T-cell (primary cell): ENCODE results near the gene COIL. TPM values are rescaled to one million over a fixed set of nuclear protein-coding genes. Genes with fewer than 3 reads are reported as not detected.

Experiments
- ATAC-seq, 4 experiments: fragments of 200-7000 bp in 3 of 4; fragments of 150-1000 bp in 1 of 4; cut with Tn5 transposase; replicated peaks in 1 of 4; 1 replicate in 3 of 4; 2 replicates in 1 of 4; pipeline ENCODE4 v1.10.0; 2021; ENCODE audit warnings: moderate library complexity in 3 of 4, mild to moderate bottlenecking in 2 of 4, moderate number of reproducible peaks in 1 of 4
- CTCF ChIA-PET, 2 donors: fragments of 300-600 bp; sonication (Branson Sonifier 250); formaldehyde crosslinking; loops; one replicate each; lab custom pipeline; 2022; ENCODE audit warnings: antibody characterized with exemption in 2 of 2; lab: Charles Lee
- POLR2A ChIA-PET, 2 donors: fragments of 300-600 bp; sonication (Branson Sonifier 250); formaldehyde crosslinking; loops; one replicate each; lab custom pipeline; 2022; ENCODE audit warnings: antibody characterized with exemption in 2 of 2; lab: Charles Lee
- DNase-seq, 35 experiments: peaks; one replicate each; pipeline versions ENCODE4 v3.0.0 to v3.0.0-alpha.2; 2013 to 2023
- H3K27ac ChIP-seq: one replicate; pipeline ENCODE4 v1.5.1; 2013; ENCODE audit warnings: low read length
- H3K27me3 ChIP-seq, 2 experiments: replicated peaks in 1 of 2; 1 replicate in 1 of 2; 2 replicates in 1 of 2; pipeline versions ENCODE4 v1.6.1 to v1.7.0; 2013; ENCODE audit warnings: low read length in 1 of 2, mixed read lengths in 1 of 2; ENCODE audit not compliant: control insufficient read depth in 2 of 2, insufficient read depth in 2 of 2; ENCODE audit errors: extremely low read depth in 1 of 2
- H3K36me3 ChIP-seq, 2 donors: 1 replicate in 1 of 2; 2 replicates in 1 of 2; pipeline versions ENCODE4 v1.6.1 to v1.7.0; 2013; ENCODE audit warnings: low read length in 1 of 2; ENCODE audit not compliant: control insufficient read depth in 2 of 2, insufficient read depth in 1 of 2; ENCODE audit errors: extremely low read depth in 1 of 2
- H3K4me1 ChIP-seq, 2 experiments: 1 replicate in 1 of 2; 2 replicates in 1 of 2; pipeline versions ENCODE4 v1.6.1 to v1.7.0; 2013; ENCODE audit warnings: low read length in 2 of 2, mixed read lengths in 1 of 2; ENCODE audit not compliant: insufficient read depth in 2 of 2, control insufficient read depth in 1 of 2; ENCODE audit errors: extremely low read depth in 1 of 2
- H3K4me3 ChIP-seq, 2 donors: 1 replicate in 1 of 2; 2 replicates in 1 of 2; pipeline versions ENCODE4 v1.5.1 to v1.7.0; 2013; ENCODE audit warnings: mild to moderate bottlenecking in 2 of 2, low read length in 1 of 2, moderate library complexity in 1 of 2; ENCODE audit not compliant: control insufficient read depth in 1 of 2; ENCODE audit errors: extremely low read depth in 1 of 2
- H3K9me3 ChIP-seq: 2 replicates; pipeline ENCODE4 v1.7.0; 2013
- H3K27ac Mint-ChIP-seq, 2 donors: one replicate each; pipeline ENCODE4 v1.8.0; 2020 to 2021; ENCODE audit warnings: mild to moderate bottlenecking in 2 of 2, mixed read lengths in 2 of 2
- H3K27me3 Mint-ChIP-seq, 2 donors: one replicate each; pipeline ENCODE4 v1.8.0; 2021 to 2022; ENCODE audit warnings: mixed read lengths in 2 of 2
- H3K36me3 Mint-ChIP-seq: one replicate; pipeline ENCODE4 v1.8.0; 2021; ENCODE audit warnings: mixed read lengths
- H3K4me1 Mint-ChIP-seq, 3 donors: one replicate each; pipeline ENCODE4 v1.8.0; 2020 to 2022; ENCODE audit warnings: mixed read lengths in 3 of 3, mild to moderate bottlenecking in 1 of 3
- H3K4me3 Mint-ChIP-seq, 3 donors: one replicate each; pipeline ENCODE4 v1.8.0; 2020 to 2022; ENCODE audit warnings: mild to moderate bottlenecking in 3 of 3, mixed read lengths in 3 of 3, moderate library complexity in 3 of 3
- H3K9me3 Mint-ChIP-seq, 3 donors: one replicate each; pipeline ENCODE4 v1.8.0; 2020 to 2022; ENCODE audit warnings: mixed read lengths in 3 of 3
- WGBS: methylation state at CpG from one replicate; pipeline ENCODE4 v1.1.5; 2013; ENCODE audit warnings: missing lambda C conversion rate; ENCODE audit not compliant: insufficient coverage; 5-methylcytosine and 5-hydroxymethylcytosine counted together
- total RNA-seq, 35 experiments: library from RNA in 6 of 35; stranded (reverse) in 6 of 35; fragments of 120-200 nt in 1 of 35; gene quantifications; one replicate each; pipeline versions ENCODE4 v1.2.1 to v1.2.4 and lab custom pipeline; 2013 to 2026

The COIL gene
- total RNA-seq, 5 donors from 2014 or later (not counting 1 experiment from before 2014, with no cell fraction given) = 14.7 to 19.2 (median 15.7) TPM

DNA sequence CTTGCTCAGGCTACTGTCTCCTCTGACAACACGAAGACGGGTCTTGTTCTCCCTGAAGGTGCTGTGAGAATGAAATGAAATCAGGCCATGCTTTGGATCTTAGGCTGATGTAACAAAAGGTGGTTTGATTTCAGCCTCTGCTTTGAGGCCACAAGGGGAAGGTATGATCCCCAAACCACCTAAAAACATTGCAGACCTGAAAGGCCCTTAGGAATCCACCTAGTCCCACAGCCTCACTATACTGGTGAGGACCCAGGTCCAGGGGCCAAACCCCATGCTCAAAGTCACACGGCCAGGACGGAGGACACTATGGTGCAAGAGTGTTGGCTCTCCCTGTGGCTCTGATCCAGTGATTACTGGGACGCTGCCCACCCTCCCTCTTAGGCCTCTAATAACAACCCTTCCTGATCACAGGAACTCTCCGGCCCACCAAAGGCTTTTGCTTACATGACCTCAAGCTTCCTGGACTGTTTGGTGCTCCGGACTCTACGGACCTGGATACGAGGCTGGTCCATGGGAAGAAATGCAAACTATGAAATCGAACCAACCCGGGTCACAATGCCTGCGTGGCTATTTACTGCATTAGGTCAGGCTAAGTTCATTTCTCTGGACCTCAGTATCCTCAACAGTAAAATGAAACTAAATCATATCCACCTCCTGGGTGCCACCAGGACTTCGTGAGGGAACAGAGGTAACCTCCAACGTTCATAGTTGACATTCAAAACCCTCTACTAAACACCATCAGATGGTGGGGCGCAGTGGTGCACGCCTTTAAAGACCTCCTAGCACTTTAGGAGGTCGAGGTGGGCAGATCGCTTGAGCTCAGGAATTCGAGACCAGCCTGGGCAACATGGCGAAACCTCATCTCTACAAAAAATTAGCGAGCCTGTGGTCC is 48.5 kb downstream of the COIL start:
- Histone ChIP-seq H3K4me1 (peaks cover 14 to 63% of the 10 kb centered on the region in 2 experiments), H3K27ac (peak overlapping the region; percentile 15), H3K36me3 (peaks cover 0 to 16% of the 10 kb centered on the region in 2 donors), H3K27me3 (no peaks in the 10 kb centered on the region), H3K9me3 (no peaks in the 10 kb centered on the region), H3K4me3 (peak overlapping the region; percentile 93 to 98)
- POLR2A ChIA-PET = interaction anchor here in 1 of 2 donors (0.6 kb wide), 1 partner anchor 319 kb away, joined by 3 read pairs; no protein-coding TSS in a partner anchor
- peaks cover 62 to 70% (median 62%) of the 10 kb centered on the region in 3 donors for H3K4me1 Mint-ChIP-seq
- no peaks in the 10 kb centered on the region for H3K27me3 Mint-ChIP-seq
- CTCF ChIA-PET = no interaction called here
- peak in 1 of 35 experiments; percentile 15 for DNase-seq
- no peak for ATAC-seq
- H3K27ac Mint-ChIP-seq = peak overlapping the region; percentile 75 to 96
- H3K9me3 Mint-ChIP-seq = peaks cover 0 to 3% (median 0%) of the 10 kb centered on the region in 3 donors
- H3K36me3 Mint-ChIP-seq = peaks cover 18% of the 10 kb centered on the region
- peak overlapping the region; percentile 86 to 95 (median 94) for H3K4me3 Mint-ChIP-seq
- 24% methylated on average over 8 of the region's 21 CpGs for WGBS

DNA sequence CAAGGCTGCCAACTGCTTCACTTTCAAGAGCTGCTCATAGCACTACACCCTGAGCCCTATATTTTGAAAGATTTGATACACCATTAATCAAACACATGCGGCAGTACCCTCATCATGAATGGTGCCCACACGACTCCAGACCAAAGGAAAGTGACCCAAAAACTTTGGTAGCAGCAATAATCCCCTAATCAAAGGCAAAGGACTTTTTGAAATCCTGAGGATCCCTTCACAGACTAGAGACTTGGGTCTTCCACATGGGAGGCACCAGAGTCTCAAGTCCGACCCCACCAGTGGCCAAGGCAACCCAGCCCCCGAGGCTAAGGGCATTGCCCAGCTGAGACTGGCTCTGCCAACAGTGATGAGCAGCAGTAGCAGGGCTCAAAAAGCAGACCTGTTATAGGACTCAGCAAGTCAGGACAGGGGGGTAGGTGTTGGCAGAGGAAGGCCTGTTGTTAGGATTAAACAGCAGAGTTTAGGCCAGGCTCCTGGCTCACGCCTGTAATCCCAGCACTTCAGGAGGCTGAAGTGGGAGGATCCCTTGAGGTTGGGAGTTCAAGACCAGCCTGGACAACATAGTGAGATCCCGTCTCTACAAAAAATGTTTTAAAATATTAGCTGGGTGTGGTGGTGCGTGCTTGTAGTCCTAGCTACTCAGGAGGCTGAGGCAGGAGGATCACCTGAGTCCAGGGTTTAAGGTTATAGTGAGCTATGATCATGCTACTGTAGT is 50.2 kb downstream of the COIL start:
- ATAC-seq = no peak
- H3K36me3 Mint-ChIP-seq = peaks cover 31% of the 10 kb centered on the region
- H3K4me1 ChIP-seq = peaks cover 14 to 63% of the 10 kb centered on the region in 2 experiments
- H3K4me3 ChIP-seq = no peak overlapping the region
- H3K27me3 Mint-ChIP-seq = no peaks in the 10 kb centered on the region
- no peaks in the 10 kb centered on the region for H3K9me3 ChIP-seq
- H3K36me3 ChIP-seq = peaks cover 0 to 32% of the 10 kb centered on the region in 2 donors
- ChIA-PET POLR2A (interaction anchor here (0.5 to 0.6 kb wide), 2 partner anchors 1213 to 1435 kb away, joined by 3 read pairs; no protein-coding TSS in a partner anchor), CTCF (no interaction called here)
- peak overlapping the region; percentile 48 to 86 (median 51) for H3K4me3 Mint-ChIP-seq
- H3K9me3 Mint-ChIP-seq = no peaks in the 10 kb centered on the region
- peaks cover 66 to 73% (median 68%) of the 10 kb centered on the region in 3 donors for H3K4me1 Mint-ChIP-seq
- no peak for DNase-seq
- H3K27me3 ChIP-seq = no peaks in the 10 kb centered on the region
- H3K27ac Mint-ChIP-seq = peak overlapping the region; percentile 42 to 61
- H3K27ac ChIP-seq = no peak overlapping the region
- 86% methylated on average over 7 of the region's 7 CpGs for WGBS

GRCh38 chr17:56909742-56910508 is 50.9 kb downstream of the COIL start:
- Histone ChIP-seq H3K9me3 (no peaks in the 10 kb centered on the region), H3K27me3 (no peaks in the 10 kb centered on the region), H3K4me3 (no peak overlapping the region), H3K36me3 (peaks cover 0 to 39% of the 10 kb centered on the region in 2 donors), H3K4me1 (peaks cover 13 to 59% of the 10 kb centered on the region in 2 experiments), H3K27ac (no peak overlapping the region)
- H3K36me3 Mint-ChIP-seq = peaks cover 32% of the 10 kb centered on the region
- no peaks in the 10 kb centered on the region for H3K27me3 Mint-ChIP-seq
- H3K4me3 Mint-ChIP-seq = peak overlapping the region; percentile 48 to 86 (median 51)
- POLR2A ChIA-PET = interaction anchor here (0.5 to 0.6 kb wide), 2 partner anchors 1213 to 1436 kb away, joined by 3 read pairs; no protein-coding TSS in a partner anchor
- no peak for ATAC-seq
- peaks cover 60 to 66% (median 64%) of the 10 kb centered on the region in 3 donors for H3K4me1 Mint-ChIP-seq
- no peaks in the 10 kb centered on the region for H3K9me3 Mint-ChIP-seq
- 86% methylated on average over 5 of the region's 6 CpGs for WGBS
- H3K27ac Mint-ChIP-seq = peak overlapping the region; percentile 13 to 42
- CTCF ChIA-PET = interaction anchor here in 1 of 2 donors (1.4 kb wide), 1 partner anchor 90 kb away, joined by 5 read pairs; no protein-coding TSS in a partner anchor
- DNase-seq = no peak

DNA sequence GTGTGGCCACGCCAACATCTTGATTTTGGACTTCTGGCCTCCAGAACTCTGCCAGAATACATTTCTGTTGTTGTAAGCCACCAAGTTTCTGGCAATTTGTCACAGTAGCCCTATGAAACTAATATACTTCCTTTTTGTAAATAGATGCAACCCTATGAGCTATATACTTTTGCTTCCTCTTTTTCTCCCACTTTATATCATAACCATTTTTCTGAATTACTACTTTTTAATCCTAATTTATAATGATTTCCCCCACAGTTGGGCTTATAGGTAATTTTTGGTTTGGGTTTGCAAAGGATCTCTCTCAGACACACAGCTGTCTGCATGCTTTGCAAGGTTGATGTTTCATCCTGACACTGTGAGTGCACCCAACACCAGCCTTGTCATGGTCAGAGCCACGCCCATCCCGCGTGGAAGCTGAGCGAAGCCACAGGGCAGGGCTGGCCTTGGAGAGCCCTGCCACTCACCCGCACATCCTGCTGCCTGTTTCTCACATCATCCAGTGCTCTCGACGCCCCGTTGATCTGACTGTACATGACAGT is 52.8 kb downstream of the COIL start:
- H3K36me3 ChIP-seq = peaks cover 5 to 57% of the 10 kb centered on the region in 2 donors
- peak overlapping the region; percentile 13 to 86 (median 32) for H3K4me3 Mint-ChIP-seq

GRCh38 chr17:56903560-56903959 is 57.3 kb downstream of the COIL start:
- H3K4me1 ChIP-seq = peaks cover 0 to 10% of the 10 kb centered on the region in 2 experiments
- H3K27ac Mint-ChIP-seq = no peak overlapping the region
- H3K27me3 Mint-ChIP-seq = no peaks in the 10 kb centered on the region
- no peaks in the 10 kb centered on the region for H3K9me3 ChIP-seq
- WGBS = no CpG with 5 or more reads among the region's 5 CpGs
- POLR2A ChIA-PET = no interaction called here
- CTCF ChIA-PET = no interaction called here
- H3K27ac ChIP-seq = no peak overlapping the region
- no peaks in the 10 kb centered on the region for H3K9me3 Mint-ChIP-seq
- ATAC-seq (no peak), DNase-seq (no peak)
- H3K36me3 Mint-ChIP-seq = peaks cover 74% of the 10 kb centered on the region
- peaks cover 27 to 94% of the 10 kb centered on the region in 2 donors for H3K36me3 ChIP-seq
- no peak overlapping the region for H3K4me3 Mint-ChIP-seq
- peaks cover 27 to 29% (median 27%) of the 10 kb centered on the region in 3 donors for H3K4me1 Mint-ChIP-seq
- no peaks in the 10 kb centered on the region for H3K27me3 ChIP-seq
- H3K4me3 ChIP-seq = no peak overlapping the region

More for the DNA sequence above, 52.8 kb downstream of the COIL start:
- Histone ChIP-seq H3K27ac (peak overlapping the region; percentile 43), H3K4me1 (peaks cover 9 to 48% of the 10 kb centered on the region in 2 experiments), H3K4me3 (no peak overlapping the region), H3K9me3 (no peaks in the 10 kb centered on the region), H3K27me3 (no peaks in the 10 kb centered on the region)
- ATAC-seq (peak; percentile 48 to 74 (median 54)), DNase-seq (peak in 30 of 35 experiments; percentile 5 to 64 (median 26))
- CTCF ChIA-PET = no interaction called here
- no peaks in the 10 kb centered on the region for H3K27me3 Mint-ChIP-seq
- H3K27ac Mint-ChIP-seq = peak overlapping the region; percentile 85 to 89
- peaks cover 62 to 65% (median 64%) of the 10 kb centered on the region in 3 donors for H3K4me1 Mint-ChIP-seq
- POLR2A ChIA-PET = no interaction called here
- H3K9me3 Mint-ChIP-seq = no peaks in the 10 kb centered on the region
- WGBS = 47% methylated on average over 5 of the region's 9 CpGs
- peaks cover 48% of the 10 kb centered on the region for H3K36me3 Mint-ChIP-seq
